ENCODE measurements around the gene DMRT1.
A peak's percentile ranks its signal among the peaks of the same experiment; 100 is the strongest.
"Not testable (repeated sequence)": the region's sequence is repeated elsewhere in the genome, so short reads cannot be mapped to it uniquely, and the experiment has no call there.

DMRT1 gene

DNA sequence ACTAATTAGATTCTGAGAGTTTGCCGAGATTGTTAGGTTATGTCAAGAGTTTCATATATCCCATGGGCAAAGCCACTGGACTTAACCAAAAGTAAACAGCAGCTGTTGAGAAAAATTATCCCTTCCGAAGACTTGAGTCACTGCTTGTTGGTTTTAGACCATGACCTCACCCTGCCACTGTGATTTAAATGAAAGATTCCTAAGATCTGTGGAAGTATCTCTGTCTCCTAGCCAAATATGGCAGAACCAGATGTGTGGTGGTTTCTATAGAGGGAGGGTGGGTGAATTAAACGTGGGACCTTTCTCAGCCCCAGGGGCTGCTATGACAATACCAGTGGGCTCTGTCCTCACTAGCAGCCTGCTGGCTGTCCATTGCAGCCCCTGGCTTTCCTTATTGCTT, 154.3 kb downstream of the DMRT1 start:
- no peak for DNase-seq (ENCODE audit: low spot score)

DNA sequence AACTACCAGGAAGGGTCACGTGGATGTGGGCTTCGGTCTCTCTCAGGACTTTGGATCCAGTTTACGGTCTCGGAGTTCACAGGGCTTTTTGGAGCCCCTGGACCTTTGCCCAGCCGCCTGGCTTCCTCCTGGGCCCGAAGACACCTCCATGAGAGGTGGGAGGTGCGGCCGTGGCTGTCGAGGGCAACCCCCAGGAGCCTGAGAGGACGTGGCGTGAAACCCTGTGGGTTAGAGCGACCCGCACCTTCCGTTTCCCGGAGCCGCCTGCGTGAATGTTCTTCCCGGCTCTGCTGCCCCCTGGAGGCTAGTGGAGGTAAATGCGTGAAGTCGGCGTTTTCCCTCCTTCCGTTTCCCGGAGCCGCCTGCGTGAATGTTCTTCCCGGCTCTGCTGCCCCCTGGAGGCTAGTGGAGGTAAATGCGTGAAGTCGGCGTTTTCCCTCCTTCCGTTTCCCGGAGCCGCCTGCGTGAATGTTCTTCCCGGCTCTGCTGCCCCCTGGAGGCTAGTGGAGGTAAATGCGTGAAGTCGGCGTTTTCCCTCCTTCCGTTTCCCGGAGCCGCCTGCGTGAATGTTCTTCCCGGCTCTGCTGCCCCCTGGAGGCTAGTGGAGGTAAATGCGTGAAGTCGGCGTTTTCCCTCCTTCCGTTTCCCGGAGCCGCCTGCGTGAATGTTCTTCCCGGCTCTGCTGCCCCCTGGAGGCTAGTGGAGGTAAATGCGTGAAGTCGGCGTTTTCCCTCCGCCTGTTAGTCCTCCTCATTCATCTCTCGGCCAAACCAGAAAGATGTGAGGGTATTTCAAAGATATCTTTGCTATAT, 157.0 kb downstream of the DMRT1 start:
- DNase-seq (ENCODE audit: low spot score): not testable (repeated sequence)

DNA sequence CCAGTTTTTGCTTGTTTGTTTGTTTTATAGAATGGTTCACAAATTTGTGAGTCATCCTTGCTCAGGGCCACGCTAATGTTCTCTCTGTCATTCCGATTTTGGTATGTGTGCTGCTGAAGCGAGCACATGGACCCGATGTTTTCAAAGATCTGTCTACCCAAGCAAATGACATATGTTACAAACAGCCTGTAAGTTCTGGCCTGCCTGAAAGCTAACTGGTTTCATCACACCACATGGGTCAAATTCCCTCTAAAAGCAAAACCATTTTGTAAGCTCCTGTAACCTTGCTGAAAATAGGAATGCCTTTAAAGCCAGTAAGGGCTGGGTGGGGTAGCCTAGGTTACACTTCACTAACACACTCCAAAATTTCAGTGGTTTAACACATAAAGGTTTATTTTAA, 160.3 kb downstream of the DMRT1 start:
- DNase-seq (ENCODE audit: low spot score): no peak

DNA sequence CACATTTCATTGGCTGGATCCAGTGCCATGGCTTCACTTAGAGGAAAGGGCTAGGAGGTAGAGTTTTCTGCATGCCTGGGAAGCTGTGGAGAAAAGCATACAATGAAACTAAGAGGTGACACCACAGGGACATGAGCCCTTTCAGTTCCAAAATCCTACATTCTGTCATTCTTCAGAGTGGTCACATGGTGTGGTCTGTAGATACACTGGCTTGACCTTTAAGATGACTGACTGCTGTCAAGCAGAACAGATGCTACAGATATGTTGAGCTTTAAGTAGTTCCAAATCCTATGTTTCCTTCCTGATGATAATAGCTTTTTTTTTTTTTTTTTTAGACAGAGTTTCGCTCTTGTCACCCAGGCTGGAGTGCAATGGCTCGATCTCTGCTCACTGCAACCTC, 161.2 kb downstream of the DMRT1 start:
- DNase-seq (ENCODE audit: low spot score): no peak

DNA sequence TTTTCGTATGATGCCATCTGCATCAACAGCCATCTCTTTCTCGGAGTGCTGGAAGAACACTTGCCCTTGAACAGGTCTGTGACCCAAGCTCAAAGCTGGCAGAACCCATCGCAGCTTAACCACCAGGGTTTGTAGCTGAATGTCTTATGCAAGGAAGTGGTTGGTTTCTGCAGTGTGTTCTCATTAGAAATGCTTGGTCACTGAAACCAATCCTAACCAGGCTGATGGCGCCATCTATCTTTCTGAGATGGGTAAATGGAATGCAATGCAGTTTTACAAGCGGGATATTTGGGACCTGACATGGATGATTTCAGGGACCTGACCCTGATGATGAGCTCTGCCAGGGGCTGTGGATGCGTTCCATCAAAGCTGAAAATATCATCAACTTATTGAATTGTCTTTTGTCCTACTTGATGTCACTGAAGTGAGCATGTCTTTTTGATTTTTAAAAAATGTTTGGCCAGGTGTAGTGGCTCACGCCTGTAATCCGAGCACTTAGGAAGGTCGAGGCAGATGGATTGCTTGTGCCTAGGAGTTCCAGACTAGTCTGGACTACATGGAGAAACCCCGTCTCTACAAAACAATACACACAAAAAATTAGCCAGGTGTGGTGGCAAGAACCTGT, 163.7 kb downstream of the DMRT1 start:
- DNase-seq (ENCODE audit: low spot score): no peak

DNA sequence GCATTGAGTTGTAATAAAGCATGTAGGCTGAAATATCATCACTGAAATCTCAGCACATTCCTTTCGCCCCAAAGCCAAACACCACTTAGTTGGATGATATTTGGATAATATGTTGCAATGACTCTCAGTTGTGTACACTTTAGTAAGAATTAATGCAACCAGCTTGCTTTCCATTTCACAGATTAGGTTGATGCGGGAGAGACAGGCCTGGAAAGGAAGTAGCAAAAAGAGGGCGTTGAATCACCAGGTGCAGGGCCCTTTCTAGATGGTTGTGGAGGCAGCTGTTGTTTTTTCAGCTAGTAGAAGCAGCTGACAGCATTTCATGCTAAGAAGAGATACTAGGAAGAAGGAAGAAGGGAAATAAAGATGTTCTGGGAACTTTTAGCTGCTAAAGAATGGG, 165.8 kb downstream of the DMRT1 start:
- no peak for DNase-seq (ENCODE audit: low spot score)

DNA sequence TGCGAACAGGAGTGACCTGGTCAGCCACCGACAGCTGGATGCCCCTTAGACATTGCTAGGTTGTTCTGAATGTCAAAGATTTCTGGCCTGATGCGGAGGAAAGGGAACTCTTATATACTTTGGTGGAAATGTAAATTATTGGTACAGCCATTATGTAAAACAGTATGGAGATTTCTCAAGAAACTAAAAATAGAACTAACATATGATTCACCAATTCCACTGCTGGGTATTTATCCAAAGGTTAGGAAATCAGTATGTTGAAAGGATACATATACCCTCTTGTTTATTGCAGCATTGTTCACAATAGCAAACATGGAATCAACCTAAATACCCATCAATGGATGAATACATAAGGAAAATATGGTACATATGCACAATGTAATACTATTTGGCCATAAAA, 166.7 kb downstream of the DMRT1 start:
- DNase-seq (ENCODE audit: low spot score): no peak

DNA sequence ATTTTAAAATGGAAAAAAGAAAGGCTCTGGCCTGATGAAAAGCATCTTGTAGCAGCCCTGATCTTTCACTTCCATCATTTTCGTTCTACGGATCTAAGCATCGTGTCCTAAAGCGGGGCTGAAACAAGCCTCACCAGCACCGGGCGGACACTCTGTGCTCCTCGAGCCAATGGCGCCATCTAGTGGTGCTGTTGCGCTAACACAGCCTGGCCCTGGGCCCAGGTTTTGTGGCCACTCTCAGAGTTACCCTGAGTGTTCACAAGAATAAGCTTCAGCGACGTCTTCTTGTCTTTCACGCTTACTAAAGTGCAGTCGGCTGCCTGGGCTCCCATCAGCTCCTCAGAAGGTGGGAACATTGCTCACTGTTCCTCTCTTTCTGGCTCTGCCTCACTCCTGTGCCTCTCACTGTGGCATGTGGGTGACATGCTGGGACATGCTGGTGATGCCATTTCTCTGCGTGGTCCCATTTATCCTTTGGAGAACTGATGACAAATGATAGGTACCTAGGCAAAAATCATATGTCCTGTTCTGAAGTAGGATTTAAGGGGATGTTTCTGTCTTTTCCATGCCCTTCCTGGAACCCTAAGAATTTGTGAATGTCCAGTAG, 167.7 kb downstream of the DMRT1 start:
- DNase-seq (ENCODE audit: low spot score): peak; percentile 16

DNA sequence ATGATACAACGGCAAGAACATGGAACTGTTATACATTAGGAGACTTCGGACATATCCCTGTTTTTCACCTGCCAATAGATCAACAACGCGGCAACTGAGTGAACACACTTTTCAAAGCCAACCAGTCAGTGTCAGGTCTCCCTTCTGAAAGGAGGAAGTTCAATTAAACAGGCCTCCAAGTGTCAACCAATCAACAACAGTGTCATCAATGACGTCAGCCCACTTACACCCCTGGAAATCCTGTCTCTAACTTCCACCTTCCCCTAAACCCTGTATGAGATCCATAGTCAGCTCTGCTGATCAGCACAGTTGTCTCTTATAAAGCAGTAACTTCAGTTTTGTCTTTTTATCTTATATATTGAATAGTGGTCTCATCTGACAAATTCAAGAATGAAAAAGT, 171.5 kb downstream of the DMRT1 start:
- DNase-seq (ENCODE audit: low spot score): no peak

DNA sequence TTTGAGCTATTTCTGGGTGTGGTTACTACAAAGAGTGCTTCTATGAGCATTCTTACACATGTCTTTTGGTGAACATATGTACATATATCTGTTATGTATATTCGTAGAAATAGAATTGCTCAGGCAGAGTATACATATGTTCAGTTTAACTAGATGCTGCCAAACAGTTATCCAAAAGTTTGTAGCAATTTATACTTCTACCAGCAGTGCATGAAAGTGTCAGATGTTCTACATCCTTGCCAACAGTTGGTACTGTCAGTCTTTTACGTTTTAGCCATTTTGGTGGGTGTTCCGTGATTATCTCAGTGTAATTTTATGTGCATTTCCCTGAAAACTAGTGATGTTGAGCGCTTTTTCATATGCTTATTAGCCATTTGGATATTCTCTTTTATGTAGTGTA, 172.7 kb downstream of the DMRT1 start:
- DNase-seq (ENCODE audit: low spot score): no peak

DNA sequence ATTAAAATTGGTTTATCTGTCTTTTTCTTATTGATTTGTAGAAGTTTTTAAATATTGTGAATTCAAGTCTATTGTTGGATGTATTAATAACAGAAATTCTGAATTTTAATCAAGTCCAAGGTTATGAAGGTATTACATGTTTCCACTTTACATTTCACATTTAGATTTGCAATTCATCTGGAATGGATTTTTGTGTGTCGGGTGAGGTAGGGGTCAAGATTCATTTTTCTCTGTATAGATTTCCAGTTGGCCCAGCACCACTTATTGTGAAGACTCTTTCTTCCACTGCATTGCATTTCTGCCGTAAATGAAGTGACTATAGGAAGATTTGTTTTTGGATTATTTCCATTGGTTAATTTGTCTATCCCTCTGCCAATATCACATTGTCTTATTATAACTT, 173.1 kb downstream of the DMRT1 start:
- DNase-seq (ENCODE audit: low spot score): no peak

DNA sequence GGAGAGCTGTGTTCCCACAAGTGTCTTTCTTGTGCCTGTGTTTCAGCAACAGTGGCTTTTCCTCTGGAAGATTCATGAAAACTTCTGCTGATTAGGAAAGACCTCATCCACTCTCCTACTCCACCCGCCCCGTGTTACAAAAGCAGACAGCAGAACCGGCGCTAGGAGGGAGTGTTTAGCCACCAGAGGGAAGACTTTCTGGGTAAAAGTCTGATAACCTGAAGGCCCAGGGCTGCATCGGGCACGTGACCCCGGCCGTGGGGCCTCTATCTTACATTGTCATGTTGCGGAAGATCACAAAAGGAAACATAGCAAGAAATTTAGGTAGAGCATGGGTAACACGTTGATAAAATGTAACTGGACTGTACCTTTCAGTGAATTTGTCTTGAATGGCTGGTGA, 176.6 kb downstream of the DMRT1 start:
- no peak for DNase-seq (ENCODE audit: low spot score)

Small RNA genes lying within 50 kb of the gene (small RNA-seq; reads per million reads assigned to genes)
- 0 reads per million in 2 experiments for gene RNU6-1073P

Measured in SK-N-DZ (cell line).